Measurements from ENCODE around the gene BCAR3. TPM values are rescaled to one million over a fixed set of nuclear protein-coding genes. Genes with fewer than 3 reads are reported as not detected.
"Not testable (repeated sequence)": the region's sequence is repeated elsewhere in the genome, so short reads cannot be mapped to it uniquely, and the experiment has no call there.

The BCAR3 gene
- total RNA-seq, 1 experiment from 2014 or later: 69.3 TPM

GRCh38 chr1:93672477-93673162, 9.0 kb downstream of the BCAR3 start:
- DNase-seq (ENCODE audit: extremely low read depth, low read depth): no peak

- no peak for DNase-seq (ENCODE audit: extremely low read depth, low read depth)
Measured at GRCh38 chr1:93672069-93672468, 9.6 kb downstream of the BCAR3 start.

DNA sequence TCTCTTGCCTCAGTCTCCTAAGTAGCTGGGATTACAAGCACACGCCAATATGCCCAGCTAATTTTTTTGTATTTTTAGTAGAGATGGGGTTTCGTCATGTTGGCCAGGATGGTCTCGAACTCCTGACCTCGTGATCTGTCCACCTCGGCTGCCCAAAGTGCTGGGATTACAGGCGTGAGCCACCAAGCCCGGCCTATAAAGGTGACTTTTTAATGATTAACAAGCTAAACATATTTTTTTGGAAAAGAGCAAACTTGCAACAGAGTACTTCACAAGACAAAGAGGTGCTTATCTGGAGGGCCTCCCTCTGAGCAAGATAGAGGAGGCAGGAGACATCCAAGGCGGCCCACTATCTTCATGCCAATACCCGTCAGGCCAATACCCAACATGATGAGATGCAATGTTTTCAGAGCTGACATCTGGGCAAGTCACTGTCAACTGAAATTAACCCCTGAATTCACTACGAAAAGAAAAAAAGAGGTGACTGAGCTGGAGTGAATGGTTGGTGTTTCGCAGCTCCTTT, 10.5 kb downstream of the BCAR3 start:
- no peak for DNase-seq (ENCODE audit: extremely low read depth, low read depth)

- DNase-seq (ENCODE audit: extremely low read depth, low read depth): no peak
Measured at GRCh38 chr1:93670141-93670540, 11.5 kb downstream of the BCAR3 start.

GRCh38 chr1:93669369-93669768, 12.3 kb downstream of the BCAR3 start:
- DNase-seq (ENCODE audit: extremely low read depth, low read depth): no peak

- no peak for DNase-seq (ENCODE audit: extremely low read depth, low read depth)
Measured at GRCh38 chr1:93668951-93669350, 12.7 kb downstream of the BCAR3 start.

DNA sequence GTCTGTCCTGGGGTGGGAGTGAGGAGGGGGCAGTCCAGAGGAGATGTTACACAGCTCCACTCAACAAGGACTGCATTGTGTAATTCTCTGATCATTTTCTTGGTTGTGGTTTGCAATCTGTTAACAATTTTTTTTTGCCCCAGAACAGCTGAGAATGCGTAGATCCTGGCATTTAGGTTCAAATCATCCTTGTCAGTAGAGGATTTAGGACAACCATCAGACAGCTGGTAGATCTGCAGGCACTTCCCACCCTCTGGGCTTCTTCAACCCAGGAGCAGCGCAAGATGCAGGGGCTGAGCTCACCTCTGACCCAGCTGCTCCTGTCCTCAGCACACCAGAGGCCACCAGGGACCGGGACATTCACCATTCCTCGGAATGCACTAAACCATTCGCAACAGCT, 13.5 kb downstream of the BCAR3 start:
- DNase-seq (ENCODE audit: extremely low read depth, low read depth): no peak

DNA sequence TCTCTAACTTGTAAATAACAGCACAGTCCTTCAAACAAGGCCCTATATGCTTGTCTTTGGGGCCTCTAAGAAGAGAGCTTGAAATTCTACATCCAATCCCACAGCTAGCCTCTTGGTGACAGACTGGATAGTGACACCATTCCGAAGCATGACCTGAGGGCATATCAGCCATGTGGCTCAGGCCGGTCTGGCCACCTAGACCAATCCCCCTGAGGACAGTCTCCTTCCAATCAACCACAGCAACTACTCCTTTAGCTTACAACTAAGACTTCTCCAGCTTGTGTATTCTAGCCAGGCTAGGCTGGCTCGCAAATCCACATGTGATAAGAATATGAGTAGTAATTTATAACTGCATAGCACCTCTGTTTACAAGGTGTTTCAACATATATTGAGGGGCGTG, 14.0 kb downstream of the BCAR3 start:
- no peak for DNase-seq (ENCODE audit: extremely low read depth, low read depth)

GRCh38 chr1:93666613-93667384, 14.8 kb downstream of the BCAR3 start:
- DNase-seq (ENCODE audit: extremely low read depth, low read depth): no peak

GRCh38 chr1:93665015-93665414, 16.6 kb downstream of the BCAR3 start:
- DNase-seq (ENCODE audit: extremely low read depth, low read depth): no peak

GRCh38 chr1:93663208-93663614, 18.4 kb downstream of the BCAR3 start:
- no peak for DNase-seq (ENCODE audit: extremely low read depth, low read depth)

- DNase-seq (ENCODE audit: extremely low read depth, low read depth): peak; percentile 61
Measured at GRCh38 chr1:93662481-93663207, 19.0 kb downstream of the BCAR3 start.

DNA sequence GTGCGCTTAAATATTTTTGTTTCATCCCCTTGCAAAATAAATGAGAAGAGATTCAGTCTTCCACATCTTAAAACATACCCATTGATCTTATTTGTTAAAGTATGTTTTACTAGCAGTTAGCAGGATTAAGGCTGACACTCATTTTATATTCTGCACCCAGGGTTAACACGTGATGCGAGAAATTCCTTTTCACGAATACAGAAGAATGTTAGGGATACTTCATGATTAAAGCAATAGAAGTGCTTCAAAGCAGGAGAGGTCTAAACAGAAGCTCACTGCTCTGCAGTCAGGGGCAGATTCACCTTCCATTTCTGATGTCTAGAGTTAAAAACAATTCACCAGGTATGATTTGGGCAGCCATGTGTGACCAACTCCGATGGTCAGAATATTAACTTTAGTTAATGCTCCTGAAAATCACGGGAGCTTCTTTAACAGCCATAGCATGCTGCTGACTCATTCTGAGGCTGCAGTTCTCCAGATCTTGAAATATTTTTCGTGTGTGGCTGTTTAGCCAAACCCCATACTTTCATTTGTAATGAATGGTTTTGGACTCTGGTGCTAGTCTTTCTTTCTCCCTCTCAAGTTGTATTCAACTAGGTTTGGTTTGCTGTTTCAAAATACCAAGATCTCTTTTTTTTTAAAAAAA, 19.7 kb downstream of the BCAR3 start:
- peak; percentile 71 for DNase-seq (ENCODE audit: extremely low read depth, low read depth)

DNA sequence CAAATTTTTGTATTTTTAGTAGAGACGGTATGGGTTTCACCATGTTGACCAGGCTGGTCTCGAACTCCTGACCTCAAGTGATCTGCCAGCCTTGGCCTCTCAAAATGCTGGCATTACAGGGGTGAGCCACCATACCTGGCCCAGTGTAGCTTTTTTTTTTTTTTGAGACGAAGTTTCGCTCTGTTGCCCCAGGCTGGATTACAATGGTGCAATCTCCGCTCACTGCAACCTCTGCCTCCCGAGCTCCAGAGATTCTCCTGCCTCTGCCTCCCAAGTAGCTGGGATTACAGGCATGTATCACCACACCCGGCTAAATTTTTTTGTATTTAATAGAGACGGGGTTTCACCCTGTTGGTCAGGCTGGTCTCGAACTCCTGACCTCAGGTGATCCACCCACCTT, 20.3 kb downstream of the BCAR3 start:
- DNase-seq (ENCODE audit: extremely low read depth, low read depth): not testable (repeated sequence)

DNA sequence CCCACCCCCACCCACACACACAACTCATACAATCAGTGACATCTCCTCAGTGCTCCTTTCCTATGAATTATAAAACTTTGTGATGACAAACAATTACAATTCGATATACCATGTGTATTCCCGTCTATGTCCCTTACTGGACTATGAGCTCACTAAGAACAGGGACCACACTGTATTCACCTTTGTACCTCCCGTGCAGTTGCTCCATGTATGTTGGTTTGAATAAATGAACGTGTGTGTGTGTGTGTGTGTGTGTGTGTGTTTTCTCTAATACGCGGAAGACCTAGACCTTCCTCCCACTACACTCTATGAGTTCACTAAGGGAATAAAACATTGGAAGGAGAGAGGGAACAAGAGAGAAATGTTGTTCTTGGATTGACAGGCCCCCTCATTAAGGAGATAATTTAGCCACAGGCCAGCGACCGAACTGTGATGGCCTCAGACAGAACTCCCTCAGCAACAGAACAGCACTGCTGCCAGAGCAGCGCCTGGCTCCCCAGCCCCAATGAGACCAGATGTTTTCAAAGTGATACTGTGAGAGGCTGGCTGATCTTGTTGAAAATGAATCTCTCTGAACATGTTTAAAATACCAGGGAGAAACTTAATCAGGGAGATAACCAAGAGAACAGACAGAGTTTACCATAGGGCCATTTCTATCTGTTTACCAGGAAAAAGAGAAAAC, 21.7 kb downstream of the BCAR3 start:
- DNase-seq (ENCODE audit: extremely low read depth, low read depth): no peak

DNA sequence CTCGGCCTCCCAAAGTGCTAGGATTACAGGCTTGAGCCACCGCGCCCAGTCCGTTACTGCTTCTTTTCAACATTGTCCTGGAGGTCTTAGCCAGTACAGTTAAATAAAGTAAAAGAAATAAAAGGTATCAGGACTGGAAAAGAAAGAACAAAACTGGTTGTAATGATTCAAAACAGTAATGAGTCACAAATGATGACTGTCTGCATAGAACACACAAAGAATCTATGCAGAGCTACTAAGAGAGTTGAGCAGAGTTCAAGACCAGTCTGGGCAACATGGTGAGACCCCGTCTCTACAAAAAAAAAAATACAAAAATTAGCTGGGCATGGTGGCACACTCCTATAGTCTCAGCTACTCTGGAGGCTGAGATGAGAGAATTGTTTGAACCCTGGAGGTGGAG, 23.4 kb downstream of the BCAR3 start:
- no peak for DNase-seq (ENCODE audit: extremely low read depth, low read depth)

GRCh38 chr1:93656491-93656890, 25.1 kb downstream of the BCAR3 start:
- no peak for DNase-seq (ENCODE audit: extremely low read depth, low read depth)

DNA sequence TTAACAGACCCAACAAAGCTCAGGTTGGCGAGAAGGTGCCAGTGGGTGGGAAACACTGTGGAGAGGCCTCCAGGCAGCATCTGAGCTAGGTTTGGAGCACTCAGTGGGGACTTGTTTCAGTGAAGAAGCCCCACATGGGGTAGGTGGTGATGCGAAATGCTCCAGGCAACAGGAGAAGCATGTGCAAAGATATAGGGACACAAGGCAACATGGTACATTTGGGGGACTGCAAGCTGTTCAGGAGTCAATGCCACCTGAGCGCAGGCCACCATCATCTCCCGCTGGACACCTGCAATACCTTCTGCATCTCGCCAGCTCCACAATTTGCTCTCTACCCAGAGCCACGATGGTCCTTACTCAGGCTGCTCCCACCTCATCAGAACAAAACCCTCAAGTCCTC, 28.0 kb downstream of the BCAR3 start:
- no peak for DNase-seq (ENCODE audit: extremely low read depth, low read depth)

DNA sequence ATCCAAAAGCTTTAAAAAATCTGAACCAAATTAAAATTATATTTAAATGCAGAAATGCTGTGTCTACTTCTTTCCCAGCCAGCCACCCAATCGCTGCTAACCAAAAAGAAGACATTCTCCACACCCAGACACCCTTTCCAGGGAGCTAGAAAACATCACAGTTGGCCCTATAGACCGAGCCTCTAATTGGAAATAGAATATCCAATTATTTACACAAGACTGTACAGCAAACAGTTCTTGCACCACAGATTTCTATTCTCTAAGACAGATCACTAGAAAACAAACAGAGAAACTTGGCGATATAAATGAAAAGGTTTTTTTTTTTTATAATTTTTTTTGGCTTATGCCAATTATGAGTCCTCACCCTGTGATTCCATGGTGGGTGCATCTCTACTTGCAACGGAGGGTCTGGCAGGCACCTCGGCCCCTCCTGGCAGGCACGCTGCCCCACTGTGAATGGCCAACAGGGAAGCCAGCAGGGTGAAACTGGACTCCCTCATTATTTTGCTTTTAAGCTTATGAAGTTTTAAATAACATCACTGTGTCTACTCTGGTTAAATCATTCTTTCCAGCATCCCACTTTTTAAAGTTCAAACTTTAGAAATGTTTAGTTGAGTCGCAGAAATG, 29.2 kb downstream of the BCAR3 start:
- no peak for DNase-seq (ENCODE audit: extremely low read depth, low read depth)

DNA sequence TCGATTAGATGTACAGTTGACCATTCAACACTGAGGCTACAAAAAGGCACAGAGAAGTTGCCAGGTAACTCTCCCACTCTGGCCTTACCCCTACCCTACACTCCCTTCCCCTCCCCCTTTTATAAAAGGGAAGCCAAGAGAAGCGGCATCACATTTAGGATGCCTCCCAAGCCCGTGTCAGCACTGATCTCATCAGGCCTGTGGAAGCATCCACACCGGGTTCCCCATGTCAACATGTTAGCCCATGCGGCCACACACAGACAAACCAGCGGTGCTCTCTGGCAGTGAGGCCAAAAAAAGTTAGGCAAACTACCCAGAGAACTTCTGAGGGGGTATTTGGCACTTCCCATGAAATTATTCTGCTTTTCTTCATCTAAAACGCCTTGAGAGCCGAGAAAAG, 29.9 kb downstream of the BCAR3 start:
- no peak for DNase-seq (ENCODE audit: extremely low read depth, low read depth)

Measured in NCI-H460 (cell line).